Muscle layer of duodenum (tissue), 2 donors: ENCODE measurements around the gene C2CD3.
"Not testable (repeated sequence)": the region's sequence is repeated elsewhere in the genome, so short reads cannot be mapped to it uniquely, and the experiment has no call there.

Source experiments
- H3K27ac ChIP-seq: one replicate; pipeline ENCODE4 v1.7.0; 2013; ENCODE audit warnings: mild to moderate bottlenecking, low read length
- H3K27me3 ChIP-seq: one replicate; pipeline ENCODE4 v1.7.0; 2013; ENCODE audit warnings: low read depth, mild to moderate bottlenecking, control low read depth, low read length
- H3K36me3 ChIP-seq, 2 donors: one replicate each; pipeline ENCODE4 v1.7.0; 2013; ENCODE audit warnings: low read length in 2 of 2, control low read depth in 1 of 2, mild to moderate bottlenecking in 1 of 2; ENCODE audit not compliant: insufficient read depth in 2 of 2, control insufficient read depth in 1 of 2
- H3K4me1 ChIP-seq, 2 donors: one replicate each; pipeline ENCODE4 v1.7.0; 2013; ENCODE audit warnings: low read length in 2 of 2, mild to moderate bottlenecking in 2 of 2, control low read depth in 1 of 2, moderate library complexity in 1 of 2; ENCODE audit not compliant: insufficient read depth in 2 of 2, control insufficient read depth in 1 of 2
- H3K4me3 ChIP-seq, 2 donors: one replicate each; pipeline ENCODE4 v1.7.0; 2013; ENCODE audit warnings: low read length in 2 of 2, low read depth in 1 of 2, mild to moderate bottlenecking in 1 of 2
- H3K9me3 ChIP-seq, 2 donors: one replicate each; pipeline ENCODE4 v1.7.0; 2013; ENCODE audit warnings: low read length in 2 of 2, control low read depth in 1 of 2, mild to moderate bottlenecking in 1 of 2; ENCODE audit not compliant: control insufficient read depth in 1 of 2
- donor health status: healthy.

C2CD3 gene

GRCh38 chr11:74154620-74155281 is 16.1 kb downstream of the C2CD3 start:
- no peaks in the 10 kb centered on the region for H3K27me3 ChIP-seq
- no peak overlapping the region for H3K4me3 ChIP-seq
- no peaks in the 10 kb centered on the region for H3K9me3 ChIP-seq
- H3K27ac ChIP-seq, result no peak overlapping the region
- peaks cover 0 to 4% of the 10 kb centered on the region in 2 donors for H3K36me3 ChIP-seq
- H3K4me1 ChIP-seq, result no peaks in the 10 kb centered on the region

DNA sequence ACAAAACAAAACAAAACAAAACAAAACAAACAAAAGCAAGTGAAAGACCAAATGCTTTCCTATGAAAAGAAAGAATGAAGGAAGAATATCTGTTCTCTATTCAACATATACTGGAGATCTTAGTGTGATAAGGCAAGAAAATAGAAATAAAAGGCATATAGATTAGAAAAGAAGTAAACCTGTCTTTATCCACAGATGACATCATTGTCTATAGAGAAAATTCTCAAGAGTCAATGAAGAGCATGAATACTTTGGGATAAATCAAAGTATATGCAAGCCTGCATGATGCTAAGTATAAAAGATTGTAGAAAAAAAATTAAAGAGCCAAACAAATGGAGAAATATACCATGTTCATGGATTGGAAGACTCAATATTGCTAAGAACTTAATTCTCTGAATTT is 17.6 kb downstream of the C2CD3 start:
- no peaks in the 10 kb centered on the region for H3K4me1 ChIP-seq
- no peaks in the 10 kb centered on the region for H3K27me3 ChIP-seq
- H3K27ac ChIP-seq, result no peak overlapping the region
- H3K36me3 ChIP-seq, result no peaks in the 10 kb centered on the region
- H3K4me3 ChIP-seq, result no peak overlapping the region
- H3K9me3 ChIP-seq, result no peaks in the 10 kb centered on the region

- H3K4me1 ChIP-seq, result no peaks in the 10 kb centered on the region
Observed at GRCh38 chr11:74147199-74147929, 23.4 kb downstream of the C2CD3 start.

GRCh38 chr11:74144592-74144991 is 26.2 kb downstream of the C2CD3 start:
- H3K4me1 ChIP-seq, result peaks cover 0 to 9% of the 10 kb centered on the region in 2 donors
- no peaks in the 10 kb centered on the region for H3K36me3 ChIP-seq
- no peak overlapping the region for H3K4me3 ChIP-seq
- no peak overlapping the region for H3K27ac ChIP-seq
- H3K27me3 ChIP-seq, result no peaks in the 10 kb centered on the region
- H3K9me3 ChIP-seq, result no peaks in the 10 kb centered on the region

More at GRCh38 chr11:74147199-74147929, 23.4 kb downstream of the C2CD3 start:
- no peaks in the 10 kb centered on the region for H3K27me3 ChIP-seq
- H3K4me3 ChIP-seq, result no peak overlapping the region
- H3K36me3 ChIP-seq, result no peaks in the 10 kb centered on the region
- no peak overlapping the region for H3K27ac ChIP-seq
- H3K9me3 ChIP-seq, result no peaks in the 10 kb centered on the region

- Histone ChIP-seq H3K36me3 (peaks cover 0 to 5% of the 10 kb centered on the region in 2 donors), H3K4me3 (no peak overlapping the region), H3K4me1 (peaks cover 0 to 17% of the 10 kb centered on the region in 2 donors), H3K27ac (no peak overlapping the region), H3K9me3 (no peaks in the 10 kb centered on the region), H3K27me3 (no peaks in the 10 kb centered on the region)
Observed at GRCh38 chr11:74142624-74143023, 28.2 kb downstream of the C2CD3 start.

DNA sequence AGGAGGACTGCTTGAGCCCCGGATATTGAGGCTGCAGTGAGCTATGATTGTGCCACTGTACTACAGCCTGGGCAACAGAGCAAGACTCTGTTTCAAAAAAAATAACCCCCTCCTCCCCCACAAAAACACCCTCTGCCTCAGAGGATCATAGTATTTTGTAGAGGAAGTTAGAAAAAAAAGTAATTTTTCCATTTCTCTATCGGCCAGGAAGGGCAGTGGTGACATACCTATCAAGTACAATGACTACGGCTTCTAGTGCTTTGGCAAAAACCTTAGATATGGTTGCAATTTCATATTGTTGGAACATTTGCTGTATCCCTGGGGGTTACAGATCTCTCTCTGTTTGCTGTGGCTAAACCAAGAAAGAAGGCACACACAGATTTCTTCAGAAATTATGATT is 28.9 kb downstream of the C2CD3 start:
- H3K27me3 ChIP-seq, result no peaks in the 10 kb centered on the region
- peaks cover 0 to 5% of the 10 kb centered on the region in 2 donors for H3K36me3 ChIP-seq
- H3K27ac ChIP-seq, result no peak overlapping the region
- no peaks in the 10 kb centered on the region for H3K9me3 ChIP-seq
- no peak overlapping the region for H3K4me3 ChIP-seq
- peaks cover 0 to 17% of the 10 kb centered on the region in 2 donors for H3K4me1 ChIP-seq

DNA sequence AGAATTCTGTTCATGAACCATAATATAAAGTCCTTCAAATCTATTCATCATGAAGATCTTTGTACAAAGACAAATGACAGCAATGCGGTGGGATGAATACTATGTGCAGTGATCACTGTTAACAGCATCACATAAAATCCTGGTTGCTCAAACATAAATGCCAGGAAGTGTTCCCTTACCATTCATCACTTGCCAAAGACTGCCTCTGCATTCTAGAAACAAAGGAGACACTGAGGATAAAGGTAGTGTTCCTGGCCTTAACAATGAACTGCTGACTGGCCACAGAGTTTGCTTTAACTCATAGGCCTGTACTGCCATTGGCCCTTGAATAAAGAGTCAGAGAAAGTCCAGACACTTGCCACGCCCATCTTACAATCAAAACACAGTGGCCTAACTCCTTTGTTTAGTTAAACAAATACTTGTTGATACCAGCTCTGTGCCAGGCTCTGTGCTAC is 29.5 kb downstream of the C2CD3 start:
- peaks cover 0 to 17% of the 10 kb centered on the region in 2 donors for H3K4me1 ChIP-seq
- no peaks in the 10 kb centered on the region for H3K9me3 ChIP-seq
- no peak overlapping the region for H3K27ac ChIP-seq
- no peak overlapping the region for H3K4me3 ChIP-seq
- peaks cover 1 to 5% of the 10 kb centered on the region in 2 donors for H3K36me3 ChIP-seq
- H3K27me3 ChIP-seq, result no peaks in the 10 kb centered on the region

DNA sequence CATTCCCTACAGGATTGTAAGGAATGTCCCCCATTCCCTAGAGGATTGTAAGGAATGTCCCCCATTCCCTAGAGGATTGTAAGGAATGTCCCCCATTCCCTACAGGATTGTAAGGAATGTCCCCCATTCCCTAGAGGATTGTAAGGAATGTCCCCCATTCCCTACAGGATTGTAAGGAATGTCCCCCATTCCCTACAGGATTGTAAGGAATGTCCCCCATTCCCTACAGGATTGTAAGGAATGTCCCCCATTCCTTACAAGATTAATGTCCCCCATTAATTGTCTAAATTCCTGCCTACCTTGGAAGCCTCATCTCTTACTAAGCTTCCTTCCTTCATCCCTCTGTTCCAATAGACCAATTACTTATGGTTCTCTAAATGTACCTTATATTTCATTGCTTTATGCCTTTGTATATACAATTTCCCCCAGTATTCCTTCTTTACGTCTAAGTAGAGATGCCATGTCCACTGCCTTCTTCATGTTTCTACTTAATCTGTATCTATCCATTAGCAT is 30.8 kb downstream of the C2CD3 start:
- H3K4me3 ChIP-seq, H3K36me3 ChIP-seq, H3K9me3 ChIP-seq, H3K27me3 ChIP-seq, H3K27ac ChIP-seq: not testable (repeated sequence)
- H3K4me1 ChIP-seq, result peaks cover 0 to 17% of the 10 kb centered on the region in 2 donors

GRCh38 chr11:74139151-74139918 is 31.5 kb downstream of the C2CD3 start:
- Histone ChIP-seq H3K36me3 (peaks cover 5 to 9% of the 10 kb centered on the region in 2 donors), H3K4me1 (peaks cover 0 to 17% of the 10 kb centered on the region in 2 donors), H3K27me3 (no peaks in the 10 kb centered on the region), H3K9me3 (no peaks in the 10 kb centered on the region), H3K27ac (peak overlapping the region; percentile 71), H3K4me3 (no peak overlapping the region)

GRCh38 chr11:74138572-74138971 is 32.2 kb downstream of the C2CD3 start:
- Histone ChIP-seq H3K9me3 (no peaks in the 10 kb centered on the region), H3K36me3 (peaks cover 5 to 9% of the 10 kb centered on the region in 2 donors), H3K4me3 (no peak overlapping the region), H3K27ac (peak overlapping the region; percentile 71), H3K27me3 (no peaks in the 10 kb centered on the region), H3K4me1 (peaks cover 0 to 17% of the 10 kb centered on the region in 2 donors)

GRCh38 chr11:74138021-74138420 is 32.8 kb downstream of the C2CD3 start:
- peak overlapping the region; percentile 71 for H3K27ac ChIP-seq
- no peaks in the 10 kb centered on the region for H3K27me3 ChIP-seq
- H3K9me3 ChIP-seq, result no peaks in the 10 kb centered on the region
- H3K4me1 ChIP-seq, result peaks cover 0 to 17% of the 10 kb centered on the region in 2 donors
- no peak overlapping the region for H3K4me3 ChIP-seq
- peaks cover 11 to 15% of the 10 kb centered on the region in 2 donors for H3K36me3 ChIP-seq
